Transverse colon (tissue), 4 donors: ENCODE data around the gene PDE9A. TPM values are rescaled to one million over a fixed set of nuclear protein-coding genes. Genes with fewer than 3 reads are reported as not detected.

Experiments used
- DNase-seq: peaks from one replicate; pipeline ENCODE4 v3.0.0-alpha.2; 2019
- H3K27ac ChIP-seq, 4 donors: fragments of 200-600 bp; sonication (generic); 2 replicates each; pipeline ENCODE4 v1.5.1; 2016 to 2018; ENCODE audit warnings: inconsistent platforms in 4 of 4
- H3K27me3 ChIP-seq: fragments of 200-600 bp; sonication (generic); 2 replicates; pipeline ENCODE4 v1.5.1; 2017; ENCODE audit warnings: inconsistent platforms
- H3K36me3 ChIP-seq, 4 donors: fragments of 200-600 bp; sonication (generic); 2 replicates each; pipeline ENCODE4 v1.5.1; 2017 to 2019; ENCODE audit warnings: inconsistent platforms in 4 of 4
- H3K4me1 ChIP-seq, 4 donors: fragments of 200-600 bp; sonication (generic); 2 replicates each; pipeline ENCODE4 v1.5.1; 2017 to 2020; ENCODE audit warnings: inconsistent platforms in 4 of 4
- H3K4me3 ChIP-seq, 4 donors: fragments of 200-600 bp; sonication (generic); 1 replicate in 1 of 4; 2 replicates in 3 of 4; pipeline versions ENCODE4 v1.5.1 to v1.6.1; 2017 to 2019; ENCODE audit warnings: inconsistent platforms in 4 of 4
- H3K9me3 ChIP-seq, 2 donors: fragments of 200-600 bp; sonication (generic); 2 replicates each; pipeline ENCODE4 v1.5.1; 2017 to 2019; ENCODE audit warnings: inconsistent platforms in 2 of 2
- EP300 ChIP-seq: sonication (generic); formaldehyde crosslinking; IDR thresholded peaks from one replicate; pipeline ENCODE4 v1.6.1; 2017; ENCODE audit warnings: antibody characterized with exemption, low read depth
- POLR2A ChIP-seq: fragments of 450-650 bp; IDR thresholded peaks from one replicate; pipeline ENCODE4 v1.6.1; 2016; ENCODE audit warnings: antibody characterized with exemption, mild to moderate bottlenecking, moderate library complexity
- POLR2AphosphoS5 ChIP-seq, 3 donors: sonication (generic); formaldehyde crosslinking; IDR thresholded peaks; one replicate each; pipeline ENCODE4 v1.6.1; 2016; ENCODE audit warnings: antibody characterized with exemption in 3 of 3
- WGBS, 2 donors: methylation state at CpG; one replicate each; pipeline ENCODE4 v1.1.5; 2018; ENCODE audit warnings: low coverage in 1 of 2; 5-methylcytosine and 5-hydroxymethylcytosine counted together
- in situ Hi-C, 4 donors: fragments of 200-750 bp; cut with MboI; loops; one replicate each; pipeline versions ENCODE4 v1.15.0 to v1.15.1; 2017; ENCODE audit warnings: low sequenced_read_pairs in 3 of 4, low pct_ligation_motif_present in 1 of 4, low pct_unique_long_range_greater_than_20kb in 1 of 4
- intact Hi-C: fragments of 100-400 bp; cut with DNase I; formaldehyde crosslinking; loops from one replicate; pipeline ENCODE4 v1.15.1; 2023; ENCODE audit warnings: low total_unique reads
- total RNA-seq, 4 donors: library from RNA; depleted of rRNA; stranded (reverse); fragments of >200 nt; gene quantifications; one replicate each; pipeline ENCODE4 v1.1.0, GENCODE V29; 2016
- TF ChIP-seq, protein P1 (sequence below), 5 experiments: fragments of 200-600 bp in 3 of 5; fragments of 450-650 bp in 2 of 5; sonication (generic) in 3 of 5; IDR thresholded peaks; 1 replicate in 2 of 5; 2 replicates in 3 of 5; pipeline ENCODE4 v1.5.1; 2016 to 2017; ENCODE audit warnings: antibody characterized with exemption in 5 of 5, inconsistent platforms in 3 of 5, mild to moderate bottlenecking in 2 of 5, moderate library complexity in 1 of 5

Gene PDE9A
- total RNA-seq, 4 donors from 2014 or later, result 65.7 to 673 (median 364) TPM

DNA sequence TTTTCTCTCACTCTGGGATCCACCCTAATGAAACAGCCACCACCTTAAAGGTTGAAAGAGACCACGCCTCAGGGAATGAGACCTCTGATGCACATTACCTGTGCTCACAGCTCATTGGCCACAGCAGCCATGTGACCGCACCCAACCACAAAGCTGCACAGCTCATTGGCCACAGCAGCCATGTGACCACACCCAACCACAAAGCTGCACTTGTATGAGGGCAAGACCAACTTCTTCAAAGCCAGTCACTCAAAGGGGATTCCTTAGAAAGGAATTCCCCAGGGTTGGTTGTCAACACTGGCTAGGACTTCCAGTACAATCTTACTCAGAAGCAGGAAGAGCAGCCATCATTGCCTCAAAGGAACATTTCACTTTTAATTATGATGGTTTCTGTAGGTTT lies 43.6 kb upstream of the PDE9A start:
- no peak overlapping the region for H3K4me3 ChIP-seq
- no peaks in the 10 kb centered on the region for H3K36me3 ChIP-seq
- H3K27ac ChIP-seq, result no peak overlapping the region
- in situ Hi-C loops (no loop called here), intact Hi-C loops (no loop called here)
- TF ChIP-seq EP300, result no peak
- H3K4me1 ChIP-seq, result peaks cover 0 to 3% (median 0%) of the 10 kb centered on the region in 4 donors
- 83% methylated on average over 2 of the region's 2 CpGs; no CpG with 5 or more reads in 1 of the 2 donors for WGBS, 2 donors
- DNase-seq, result no peak
- H3K27me3 ChIP-seq, result no peaks in the 10 kb centered on the region
- H3K9me3 ChIP-seq, result peaks cover 10 to 11% of the 10 kb centered on the region in 2 donors

DNA sequence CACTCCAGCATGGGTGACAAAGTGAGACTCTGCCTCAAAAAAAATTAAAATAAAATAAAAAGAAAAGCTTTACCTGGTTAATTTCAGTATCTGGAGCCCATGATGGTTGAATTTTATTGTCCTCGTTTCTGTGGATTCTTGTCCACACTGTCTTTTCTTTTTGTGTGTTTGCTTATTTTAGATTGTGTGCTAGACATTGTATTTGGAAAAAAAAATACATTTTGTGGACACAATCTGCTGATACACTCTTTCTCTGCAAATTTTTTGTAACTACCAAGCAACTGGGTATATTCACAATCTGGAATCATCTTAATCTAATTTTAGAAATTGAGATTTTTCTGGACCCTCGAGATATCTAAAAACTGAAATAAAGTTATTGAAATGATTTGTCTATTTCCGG lies 41.6 kb upstream of the PDE9A start:
- in situ Hi-C loops (no loop called here), intact Hi-C loops (no loop called here)
- no peak for DNase-seq
- WGBS, 2 donors, result 86 to 90% methylated on average over 3 of the region's 3 CpGs
- Histone ChIP-seq H3K4me1 (peaks cover 0 to 11% (median 6%) of the 10 kb centered on the region in 4 donors), H3K27me3 (peaks cover 2% of the 10 kb centered on the region), H3K27ac (no peak overlapping the region), H3K4me3 (no peak overlapping the region), H3K9me3 (peaks cover 0 to 3% of the 10 kb centered on the region in 2 donors), H3K36me3 (no peaks in the 10 kb centered on the region)
- no peak for TF ChIP-seq EP300
- TF ChIP-seq POLR2AphosphoS5 (IDR thresholded peaks at IDR 0.05), result no peak
- no peak for TF ChIP-seq POLR2A
- TF ChIP-seq, protein P1, sequence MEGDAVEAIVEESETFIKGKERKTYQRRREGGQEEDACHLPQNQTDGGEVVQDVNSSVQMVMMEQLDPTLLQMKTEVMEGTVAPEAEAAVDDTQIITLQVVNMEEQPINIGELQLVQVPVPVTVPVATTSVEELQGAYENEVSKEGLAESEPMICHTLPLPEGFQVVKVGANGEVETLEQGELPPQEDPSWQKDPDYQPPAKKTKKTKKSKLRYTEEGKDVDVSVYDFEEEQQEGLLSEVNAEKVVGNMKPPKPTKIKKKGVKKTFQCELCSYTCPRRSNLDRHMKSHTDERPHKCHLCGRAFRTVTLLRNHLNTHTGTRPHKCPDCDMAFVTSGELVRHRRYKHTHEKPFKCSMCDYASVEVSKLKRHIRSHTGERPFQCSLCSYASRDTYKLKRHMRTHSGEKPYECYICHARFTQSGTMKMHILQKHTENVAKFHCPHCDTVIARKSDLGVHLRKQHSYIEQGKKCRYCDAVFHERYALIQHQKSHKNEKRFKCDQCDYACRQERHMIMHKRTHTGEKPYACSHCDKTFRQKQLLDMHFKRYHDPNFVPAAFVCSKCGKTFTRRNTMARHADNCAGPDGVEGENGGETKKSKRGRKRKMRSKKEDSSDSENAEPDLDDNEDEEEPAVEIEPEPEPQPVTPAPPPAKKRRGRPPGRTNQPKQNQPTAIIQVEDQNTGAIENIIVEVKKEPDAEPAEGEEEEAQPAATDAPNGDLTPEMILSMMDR (IDR thresholded peaks at IDR 0.05), result no peak

DNA sequence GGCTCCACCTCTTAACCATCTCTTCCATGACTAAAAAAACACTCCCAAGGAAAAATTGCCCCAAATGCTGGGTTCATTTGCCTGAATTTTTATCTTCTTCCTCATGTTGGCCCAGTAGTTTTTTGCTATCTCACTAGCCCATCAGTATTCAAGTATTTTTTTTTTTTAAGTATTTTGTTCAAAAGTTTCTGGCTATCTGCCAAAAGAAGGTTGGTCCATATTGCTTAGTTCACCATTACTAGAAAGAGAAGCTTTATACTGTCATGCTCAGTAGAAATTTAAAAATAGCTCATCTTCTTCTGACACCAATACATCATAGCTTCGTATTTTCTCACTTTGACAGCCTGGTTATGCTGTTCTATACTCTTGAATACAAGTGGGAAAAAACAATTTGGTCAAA lies 41.0 kb upstream of the PDE9A start:
- TF ChIP-seq POLR2A (no peak), POLR2AphosphoS5 (IDR thresholded peaks at IDR 0.05) (no peak), EP300 (no peak)
- TF ChIP-seq, protein P1 (IDR thresholded peaks at IDR 0.05), result no peak
- intact Hi-C loops, result no loop called here
- H3K27me3 ChIP-seq, result peaks cover 8% of the 10 kb centered on the region
- peaks cover 0 to 3% of the 10 kb centered on the region in 2 donors for H3K9me3 ChIP-seq
- 82 to 92% methylated on average over 1 of the region's 1 CpG for WGBS, 2 donors
- no peak overlapping the region for H3K27ac ChIP-seq
- no peaks in the 10 kb centered on the region for H3K36me3 ChIP-seq
- in situ Hi-C loops, result no loop called here
- H3K4me1 ChIP-seq, result peaks cover 0 to 11% (median 6%) of the 10 kb centered on the region in 4 donors
- DNase-seq, result no peak
- H3K4me3 ChIP-seq, result no peak overlapping the region

DNA sequence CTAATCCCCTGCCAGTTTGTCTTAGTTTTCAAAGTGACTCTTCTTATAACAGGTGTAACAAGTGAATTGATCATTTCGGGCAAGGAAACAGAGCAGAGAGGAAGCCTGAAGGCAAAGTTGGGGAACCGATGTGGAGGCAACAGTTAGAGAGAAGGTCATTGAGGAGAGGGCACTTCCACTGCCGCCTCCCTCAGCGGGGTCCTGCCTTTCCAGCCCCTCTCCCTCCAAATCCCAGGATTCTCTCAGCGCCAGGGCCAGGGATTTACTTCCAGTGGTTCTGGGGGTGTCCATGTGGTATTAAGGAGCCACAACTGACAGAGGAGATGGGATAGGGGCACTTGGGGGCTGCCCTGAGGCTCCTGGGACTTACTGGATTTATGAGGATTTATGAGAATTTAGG lies 39.7 kb upstream of the PDE9A start:
- intact Hi-C loops (no loop called here), in situ Hi-C loops (no loop called here)
- 95% methylated on average over 5 of the region's 5 CpGs; no CpG with 5 or more reads in 1 of the 2 donors for WGBS, 2 donors
- Histone ChIP-seq H3K4me3 (no peak overlapping the region), H3K4me1 (peaks cover 0 to 8% (median 6%) of the 10 kb centered on the region in 4 donors), H3K27me3 (peaks cover 21% of the 10 kb centered on the region), H3K36me3 (no peaks in the 10 kb centered on the region), H3K27ac (no peak overlapping the region), H3K9me3 (peaks cover 0 to 3% of the 10 kb centered on the region in 2 donors)
- TF ChIP-seq EP300 (no peak), POLR2AphosphoS5 (IDR thresholded peaks at IDR 0.05) (no peak), POLR2A (no peak)
- TF ChIP-seq, protein P1 (IDR thresholded peaks at IDR 0.05), result no peak
- DNase-seq, result no peak

DNA sequence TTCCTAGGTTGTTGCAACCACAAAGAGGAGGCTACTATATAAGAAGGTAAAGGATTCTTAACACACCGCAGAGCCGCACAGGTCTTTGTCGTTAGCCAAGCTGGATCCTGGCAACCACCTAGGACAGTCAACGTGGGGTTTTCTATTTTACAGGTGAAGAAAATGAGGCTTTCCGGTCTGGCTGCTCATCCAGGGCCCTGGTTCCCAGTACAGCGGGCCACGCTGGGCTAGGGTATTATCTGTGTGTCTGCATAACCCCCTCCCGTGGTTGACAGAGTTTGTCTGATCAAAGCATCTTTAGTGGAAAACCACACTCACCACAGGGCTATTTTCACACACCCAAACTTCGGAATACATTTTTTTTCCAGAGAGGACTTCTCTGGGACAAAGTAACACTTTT lies 39.0 kb upstream of the PDE9A start:
- H3K27ac ChIP-seq, result no peak overlapping the region
- H3K27me3 ChIP-seq, result peaks cover 27% of the 10 kb centered on the region
- no peaks in the 10 kb centered on the region for H3K36me3 ChIP-seq
- in situ Hi-C loops, result no loop called here
- H3K4me3 ChIP-seq, result no peak overlapping the region
- DNase-seq, result no peak
- intact Hi-C loops, result no loop called here
- TF ChIP-seq POLR2A (no peak), POLR2AphosphoS5 (IDR thresholded peaks at IDR 0.05) (no peak), EP300 (no peak)
- TF ChIP-seq, protein P1 (IDR thresholded peaks at IDR 0.05), result no peak
- H3K4me1 ChIP-seq, result peaks cover 0 to 8% (median 6%) of the 10 kb centered on the region in 4 donors
- WGBS, 2 donors, result 71 to 74% methylated on average over 3 to 9 of the region's 9 CpGs
- peaks cover 0 to 3% of the 10 kb centered on the region in 2 donors for H3K9me3 ChIP-seq
